HG03097 (cell line): ENCODE results near the gene PSMB2.

ENCODE experiments used
- ATAC-seq: cut with Tn5 transposase; IDR thresholded peaks from one replicate; pipeline ENCODE4 v1.9.1; 2021; ENCODE audit not compliant: unreplicated experiment, low FRiP score

Gene PSMB2

DNA sequence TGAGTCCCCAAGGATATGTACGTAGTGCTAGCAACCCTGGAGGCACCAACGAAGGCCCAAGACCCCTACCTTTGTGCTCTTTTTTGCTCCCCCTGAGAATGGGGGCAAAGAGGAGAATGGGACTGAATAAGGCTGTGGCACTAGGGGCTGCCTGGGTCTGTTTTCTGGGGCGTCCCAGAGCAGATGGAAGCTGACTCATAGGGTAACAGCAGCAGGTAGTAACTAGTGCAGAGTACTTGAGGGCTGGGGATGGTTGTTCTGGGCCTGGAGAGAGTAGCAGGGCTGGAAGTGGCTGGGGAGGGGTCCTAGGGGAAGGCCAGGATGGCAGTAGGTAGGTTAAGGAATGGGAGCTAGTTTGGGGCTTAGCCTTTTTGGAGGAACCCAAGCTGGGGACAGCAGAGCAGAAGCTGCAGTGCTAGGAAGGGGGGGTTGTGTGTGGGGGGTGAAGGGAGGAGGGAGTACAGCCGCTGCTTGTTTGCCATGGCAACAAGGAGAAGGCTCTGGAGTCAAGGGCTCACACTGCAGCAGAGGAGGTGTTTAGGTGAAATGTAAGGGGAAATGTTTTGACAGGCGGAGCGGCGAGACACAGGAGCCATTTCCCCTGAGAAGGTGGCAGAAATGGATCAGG is 81.9 kb downstream of the PSMB2 start:
- no peak for ATAC-seq

DNA sequence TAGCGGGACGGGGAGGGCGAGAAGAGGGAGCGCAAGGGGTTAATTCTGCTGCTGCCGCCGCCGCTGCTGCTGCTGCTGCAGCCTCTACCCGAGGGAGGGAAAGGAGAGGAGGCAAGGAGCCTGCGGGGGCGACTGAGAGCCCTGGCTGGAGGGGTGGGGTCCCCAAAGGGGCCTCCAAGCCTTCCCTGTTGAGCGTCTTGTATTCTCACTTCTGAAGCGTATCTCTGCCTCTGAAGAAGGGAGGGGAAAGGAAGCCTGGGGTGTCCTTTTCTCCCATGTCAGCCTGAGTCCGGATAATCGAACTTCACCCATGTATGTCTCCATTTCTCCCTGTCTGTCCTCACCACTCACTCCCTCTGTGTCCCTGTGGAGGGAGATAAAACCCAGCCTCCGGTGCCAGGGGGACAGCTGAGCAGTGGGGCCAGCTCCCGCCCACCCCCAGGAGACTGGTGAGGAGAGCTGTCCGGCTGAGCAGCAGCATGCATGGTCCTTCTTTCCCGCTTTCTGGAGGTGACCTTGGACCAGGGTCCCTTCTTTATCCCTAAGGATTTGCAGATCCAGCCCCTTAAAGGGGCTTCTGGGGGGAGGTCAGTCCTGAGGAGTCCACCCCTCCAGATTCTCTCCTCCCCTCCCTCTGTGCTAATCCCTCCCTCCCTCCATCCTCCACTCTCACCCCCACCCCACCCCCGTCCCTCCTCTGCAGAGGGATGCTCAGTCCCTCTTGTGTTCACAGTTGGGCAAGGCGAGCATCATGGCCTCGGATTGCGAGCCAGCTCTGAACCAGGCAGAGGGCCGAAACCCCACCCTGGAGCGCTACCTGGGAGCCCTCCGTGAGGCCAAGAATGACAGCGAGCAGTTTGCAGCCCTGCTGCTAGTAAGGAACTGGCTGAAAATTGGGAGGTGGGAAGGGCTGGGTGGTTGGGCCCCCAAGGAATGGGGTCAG is 82.7 kb downstream of the PSMB2 start:
- ATAC-seq = no peak

DNA sequence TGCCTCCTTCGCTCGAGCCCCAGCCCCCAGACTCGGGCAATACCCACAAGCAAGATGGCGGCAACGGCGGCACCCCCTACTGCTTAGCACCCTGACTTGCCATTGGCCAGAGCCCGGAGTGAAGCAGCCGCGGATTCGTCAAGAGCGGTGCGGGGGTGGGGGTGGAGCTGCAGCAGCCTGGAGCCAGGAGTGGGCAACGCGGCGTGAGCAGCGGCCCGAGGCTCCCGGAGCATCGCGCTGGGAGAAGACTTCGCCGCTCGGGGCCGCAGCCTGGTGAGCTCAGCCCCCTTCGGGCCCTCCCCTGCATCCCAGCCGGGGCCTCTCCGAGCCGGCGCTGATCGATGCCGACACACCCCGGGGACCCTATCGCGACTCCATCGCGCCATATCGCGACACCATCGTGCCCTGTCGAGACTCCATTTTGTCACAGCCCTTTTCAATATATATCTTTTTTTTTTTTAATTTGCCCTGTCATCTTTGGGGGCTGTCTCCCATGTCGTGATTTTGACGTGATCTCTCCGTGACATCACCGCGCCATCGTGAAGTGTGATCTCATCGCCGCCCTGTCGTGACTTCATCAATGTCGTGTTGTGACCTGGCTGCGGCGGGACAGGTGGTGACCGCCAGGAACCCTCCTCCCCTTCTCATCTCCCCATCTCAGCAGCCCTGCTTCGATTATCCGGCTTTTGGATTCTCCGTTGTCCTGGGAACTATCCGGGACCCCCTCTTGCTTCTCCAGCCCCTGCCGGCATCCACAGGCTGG is 83.5 kb downstream of the PSMB2 start, which contains the start of gene NCDN:
Gene NCDN (plus strand): TSS at position 189 of the 763 bp plus-strand sequence. CDS start 392 bp downstream, at position 581.
- peak; percentile 53 for ATAC-seq

DNA sequence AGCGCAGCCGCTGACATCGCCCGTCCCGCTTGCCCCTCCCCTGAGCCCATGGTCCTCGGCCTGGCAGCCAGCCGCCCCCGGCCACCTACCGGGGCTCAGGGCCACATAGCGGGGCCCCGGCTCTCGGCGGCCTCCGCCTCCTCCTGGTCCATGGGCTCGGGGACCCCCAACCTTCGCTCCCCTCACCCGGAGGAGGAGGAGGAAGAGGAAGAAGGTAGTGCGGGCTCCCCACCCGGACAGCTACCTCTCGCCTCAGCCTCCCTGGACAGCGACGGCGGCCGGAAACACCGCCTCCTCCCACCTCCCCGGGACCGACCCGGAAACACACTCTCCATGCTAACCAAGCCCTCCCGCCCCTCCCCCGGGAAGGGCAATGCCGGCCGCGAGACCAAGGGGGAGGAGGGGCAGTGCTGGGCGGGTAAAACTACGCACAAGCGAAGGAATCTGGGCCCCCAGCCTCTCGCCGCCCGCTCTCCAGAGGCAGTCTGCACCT is 84.2 kb downstream of the PSMB2 start, which contains the start of gene KIAA0319L:
Gene KIAA0319L (minus strand): TSS at position 286 of the 493 bp plus-strand sequence. CDS start 2,912 bp downstream, outside the sequence.
- peak; percentile 64 for ATAC-seq

DNA sequence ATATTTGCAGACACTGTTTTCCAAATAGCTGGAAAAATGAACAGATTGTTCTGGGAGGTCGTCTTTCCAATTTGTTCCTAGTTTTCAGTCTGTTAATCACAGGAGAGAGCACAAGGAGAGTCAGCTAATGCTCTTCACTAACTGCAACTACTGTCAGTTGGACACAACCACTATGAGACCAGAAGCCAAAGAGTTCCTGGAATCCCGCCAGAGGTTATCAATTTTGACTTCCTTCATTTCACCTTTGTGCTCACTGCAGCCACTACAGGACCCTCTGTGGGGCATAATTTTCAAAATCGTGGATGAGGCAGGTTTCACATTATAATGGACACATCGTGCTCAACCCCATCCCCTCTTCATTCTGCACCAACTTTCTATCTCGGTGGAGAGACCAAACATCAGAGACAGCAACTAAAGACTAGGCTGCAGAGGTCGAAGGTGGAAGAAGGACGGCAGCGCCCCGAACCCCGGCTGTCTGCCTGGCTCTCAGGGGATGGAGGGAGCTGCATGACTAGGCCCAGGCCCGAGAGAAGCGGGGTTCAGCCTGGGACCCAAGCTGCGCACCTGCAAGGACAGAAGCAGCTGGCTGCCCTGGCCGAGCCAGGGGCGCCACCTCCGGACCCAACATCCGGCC is 84.7 kb downstream of the PSMB2 start:
- no peak for ATAC-seq

DNA sequence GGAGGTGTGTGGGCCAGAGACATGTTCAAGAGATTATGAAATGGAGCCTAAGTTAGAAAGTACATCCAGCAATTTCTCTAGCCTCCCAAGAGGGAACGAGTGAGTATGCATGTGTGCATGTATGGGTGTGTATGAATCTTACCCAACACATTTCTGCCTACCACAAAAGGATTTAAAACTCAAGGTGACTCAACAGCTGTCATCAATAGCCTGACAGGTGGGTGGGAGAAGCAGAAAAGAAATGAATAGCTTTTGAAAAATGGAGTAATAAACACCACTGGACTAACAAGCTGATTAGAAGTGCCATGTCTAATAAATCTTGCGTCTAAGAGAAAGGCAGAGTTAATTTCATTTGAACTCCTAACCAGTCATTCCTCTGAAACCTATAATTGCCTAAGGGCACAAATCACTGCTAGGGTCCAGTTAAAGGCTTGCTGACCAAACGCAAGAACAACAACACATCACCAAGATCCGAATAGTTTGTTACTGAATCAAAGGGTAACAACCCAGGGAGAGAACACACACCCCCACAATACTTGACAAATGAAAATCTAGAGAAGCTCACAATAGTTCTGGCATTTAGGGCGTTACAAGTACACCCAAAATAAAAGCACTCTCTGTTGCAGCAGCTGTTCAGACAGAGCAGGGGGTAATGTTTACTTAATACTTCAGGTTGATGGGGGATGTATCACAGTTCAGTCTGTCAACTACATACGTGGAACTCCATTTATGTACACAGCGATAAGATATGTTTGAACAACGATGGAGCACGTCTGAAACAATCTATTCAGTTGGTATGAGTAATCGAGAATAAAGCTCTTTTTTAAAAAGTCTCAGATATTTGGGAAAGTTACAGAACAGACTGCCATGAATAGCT is 85.5 kb downstream of the PSMB2 start:
- no peak for ATAC-seq

DNA sequence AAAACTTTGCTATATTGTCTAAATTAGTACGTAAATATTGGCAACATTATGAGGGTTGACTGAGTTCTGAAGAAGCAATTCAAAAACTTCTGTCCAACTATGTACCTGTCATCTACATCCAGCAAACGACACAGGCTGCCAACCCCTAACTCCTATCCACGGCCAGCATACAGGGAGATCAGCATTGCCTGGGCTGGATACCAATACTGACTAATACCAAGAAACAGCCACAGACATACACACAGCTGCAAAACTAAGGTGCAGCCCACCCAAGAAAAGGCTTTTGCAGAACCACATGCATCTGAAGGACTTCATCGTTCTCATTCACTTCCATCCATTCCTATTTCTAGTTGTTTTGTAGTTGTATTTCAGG is 86.1 kb downstream of the PSMB2 start:
- ATAC-seq = no peak

DNA sequence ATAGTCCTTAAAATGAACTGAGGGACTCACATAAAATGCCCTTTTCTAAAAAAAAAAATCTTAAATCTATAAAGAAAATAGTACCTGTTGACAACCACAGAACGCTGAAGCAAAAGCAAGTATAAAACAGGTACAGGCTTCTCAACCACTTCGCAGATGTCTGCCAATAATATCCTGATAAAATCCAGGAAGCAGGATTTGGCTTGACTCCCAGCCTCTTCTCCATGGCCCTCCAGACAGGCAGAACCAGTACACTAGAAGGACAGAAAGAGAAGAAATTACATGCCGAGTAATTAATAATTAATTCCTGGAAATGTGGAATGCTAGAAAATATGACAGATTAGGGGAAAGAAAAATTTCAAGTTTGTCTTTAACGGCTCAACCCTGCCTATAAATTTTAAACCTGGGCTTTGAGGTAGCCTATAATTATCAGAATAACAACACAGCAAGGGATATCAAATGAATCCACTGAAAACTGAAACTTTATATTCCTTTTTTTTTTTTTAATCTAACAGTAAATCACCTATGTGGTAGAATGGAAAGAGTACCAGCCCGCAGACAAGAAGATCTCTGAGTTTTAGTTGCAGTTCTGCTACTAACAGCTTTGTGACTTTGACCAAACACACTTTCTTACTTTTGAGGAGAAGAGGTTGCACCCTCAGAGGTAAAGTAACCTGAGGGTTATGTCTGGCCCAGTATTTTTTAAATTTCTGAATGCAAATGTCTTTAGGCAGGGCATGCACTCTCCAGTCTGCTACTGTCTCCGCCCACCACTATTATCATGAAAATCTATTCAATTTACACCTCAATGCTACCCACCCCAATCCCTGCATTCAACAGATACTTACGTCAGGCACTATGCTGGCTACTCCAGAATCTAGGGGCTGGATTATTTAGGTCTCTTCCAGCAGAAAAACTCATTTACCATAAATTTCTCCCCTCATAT is 86.8 kb downstream of the PSMB2 start:
- no peak for ATAC-seq

DNA sequence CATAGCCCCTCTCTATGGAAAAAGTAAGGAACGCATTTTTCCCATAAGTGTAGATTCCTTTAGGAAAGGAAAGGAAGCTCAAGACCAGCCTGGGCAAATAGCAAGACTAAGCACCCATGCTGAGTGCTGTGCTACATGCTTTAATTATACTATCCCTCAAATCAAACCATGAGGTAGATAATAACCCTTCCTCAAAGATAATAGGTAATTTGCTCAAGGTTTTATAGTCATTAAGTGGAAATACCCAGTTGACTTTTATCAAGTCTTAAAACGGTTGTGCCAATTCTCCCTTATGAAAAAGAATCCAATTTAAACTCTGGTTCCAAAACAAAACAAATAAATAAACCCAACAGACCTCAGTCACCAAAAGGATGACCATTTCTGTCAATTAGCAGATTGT is 87.5 kb downstream of the PSMB2 start:
- no peak for ATAC-seq
